Smooth muscle cell (in vitro differentiated cells): ENCODE data around the gene MAB21L4. TPM values are rescaled to one million over a fixed set of nuclear protein-coding genes. Genes with fewer than 3 reads are reported as not detected.

ENCODE experiments used
- DNase-seq: peaks from one replicate; lab custom pipeline; 2025; ENCODE audit not compliant: unreplicated experiment; lab: John Stamatoyannopoulos, UW
- H2AFZ ChIP-seq: fragments of 200-600 bp; sonication (generic); 2 replicates; pipeline ENCODE4 v1.6.0; 2016; ENCODE audit warnings: antibody characterized with exemption, low read depth, mild to moderate bottlenecking
- H3F3A ChIP-seq: fragments of 200-600 bp; sonication (generic); 2 replicates; pipeline ENCODE4 v1.6.0; 2017; ENCODE audit warnings: antibody characterized with exemption, low read depth
- H3K27ac ChIP-seq: fragments of 200-600 bp; sonication (generic); 2 replicates; pipeline ENCODE4 v1.5.1; 2016; ENCODE audit warnings: low read depth, mild to moderate bottlenecking
- H3K27me3 ChIP-seq: fragments of 200-600 bp; sonication (generic); 2 replicates; pipeline ENCODE4 v1.6.1; 2016; ENCODE audit warnings: low read depth, mild to moderate bottlenecking
- H3K36me3 ChIP-seq: fragments of 200-600 bp; sonication (generic); 2 replicates; pipeline ENCODE4 v1.5.1; 2016; ENCODE audit warnings: low read depth
- H3K4me1 ChIP-seq: fragments of 200-600 bp; sonication (generic); 2 replicates; pipeline ENCODE4 v1.5.1; 2016; ENCODE audit warnings: low read depth
- H3K4me2 ChIP-seq: fragments of 200-600 bp; sonication (generic); 2 replicates; pipeline ENCODE4 v1.6.0; 2016; ENCODE audit warnings: mild to moderate bottlenecking
- H3K4me3 ChIP-seq: fragments of 200-600 bp; sonication (generic); 2 replicates; pipeline ENCODE4 v1.5.1; 2016; ENCODE audit warnings: mild to moderate bottlenecking
- H3K79me2 ChIP-seq: fragments of 200-600 bp; sonication (generic); 2 replicates; pipeline ENCODE4 v1.6.0; 2016; ENCODE audit warnings: low read depth, mild to moderate bottlenecking
- H3K9ac ChIP-seq: fragments of 200-600 bp; sonication (generic); 2 replicates; pipeline ENCODE4 v1.6.0; 2016; ENCODE audit warnings: low read depth
- H3K9me3 ChIP-seq: fragments of 200-600 bp; sonication (generic); replicated peaks from 2 replicates; pipeline ENCODE4 v1.5.1; 2016; ENCODE audit warnings: low read depth
- H4K20me1 ChIP-seq: fragments of 200-600 bp; sonication (generic); 2 replicates; pipeline ENCODE4 v1.6.0; 2016; ENCODE audit warnings: low read depth
- CTCF ChIP-seq: fragments of 200-600 bp; sonication (generic); IDR thresholded peaks from 2 replicates; pipeline ENCODE4 v1.5.1; 2017; ENCODE audit warnings: borderline replicate concordance, mild to moderate bottlenecking, antibody characterized with exemption; ENCODE audit not compliant: insufficient read depth, poor library complexity, severe bottlenecking
- WGBS: methylation state at CpG from one replicate; pipeline ENCODE4 v1.1.7; 2016; ENCODE audit warnings: low lambda C conversion rate; 5-methylcytosine and 5-hydroxymethylcytosine counted together
- polyA plus RNA-seq: library from polyadenylated mRNA; unstranded; fragments of >200 nt; fragmentation: Nextera tagmentation; extraction: Ambion mirVana; gene quantifications from 2 replicates; pipeline ENCODE4 v1.2.1, GENCODE V29; 2016
- total RNA-seq: library from RNA; depleted of rRNA; stranded (reverse); fragments of >200 nt; gene quantifications from 2 replicates; pipeline ENCODE4 v1.2.3, GENCODE V29; 2014

MAB21L4 gene
- total and polyA plus RNA-seq, 2 experiments from 2014 or later = 0.53 to 2.2 TPM

DNA sequence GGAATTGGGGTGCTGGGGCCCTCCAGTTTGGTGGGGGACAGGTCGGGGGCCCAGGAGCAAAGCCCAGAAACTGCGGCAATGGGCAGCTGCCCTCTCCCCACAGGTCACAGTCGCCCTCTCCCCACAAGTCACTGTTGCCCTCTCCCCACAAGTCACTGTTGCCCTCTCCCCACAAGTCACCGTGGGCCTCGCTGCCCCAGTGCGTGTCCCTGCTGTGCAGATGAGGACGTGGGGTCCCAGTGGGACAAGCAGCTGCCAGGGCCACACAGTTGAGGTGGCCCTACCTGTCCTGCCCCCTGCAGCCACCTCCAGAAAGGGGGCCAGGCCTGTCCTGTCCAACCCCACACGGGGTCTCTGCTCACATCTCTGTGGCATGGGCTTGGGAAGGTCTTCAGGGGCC, 40.3 kb downstream of the MAB21L4 start:
- DNase-seq = no peak
- H3K9me3 ChIP-seq = no peaks in the 10 kb centered on the region
- WGBS = 95% methylated on average over 8 of the region's 8 CpGs
- H4K20me1 ChIP-seq = no peaks in the 10 kb centered on the region
- no peak for TF ChIP-seq CTCF
- H3K4me2 ChIP-seq = no peak overlapping the region
- H3K4me1 ChIP-seq = no peaks in the 10 kb centered on the region
- H3K27ac ChIP-seq = no peak overlapping the region
- no peaks in the 10 kb centered on the region for H3K36me3 ChIP-seq
- no peaks in the 10 kb centered on the region for H3K79me2 ChIP-seq
- no peak overlapping the region for H2AFZ ChIP-seq
- no peak overlapping the region for H3K4me3 ChIP-seq
- no peak overlapping the region for H3K9ac ChIP-seq
- no peaks in the 10 kb centered on the region for H3F3A ChIP-seq
- no peaks in the 10 kb centered on the region for H3K27me3 ChIP-seq

DNA sequence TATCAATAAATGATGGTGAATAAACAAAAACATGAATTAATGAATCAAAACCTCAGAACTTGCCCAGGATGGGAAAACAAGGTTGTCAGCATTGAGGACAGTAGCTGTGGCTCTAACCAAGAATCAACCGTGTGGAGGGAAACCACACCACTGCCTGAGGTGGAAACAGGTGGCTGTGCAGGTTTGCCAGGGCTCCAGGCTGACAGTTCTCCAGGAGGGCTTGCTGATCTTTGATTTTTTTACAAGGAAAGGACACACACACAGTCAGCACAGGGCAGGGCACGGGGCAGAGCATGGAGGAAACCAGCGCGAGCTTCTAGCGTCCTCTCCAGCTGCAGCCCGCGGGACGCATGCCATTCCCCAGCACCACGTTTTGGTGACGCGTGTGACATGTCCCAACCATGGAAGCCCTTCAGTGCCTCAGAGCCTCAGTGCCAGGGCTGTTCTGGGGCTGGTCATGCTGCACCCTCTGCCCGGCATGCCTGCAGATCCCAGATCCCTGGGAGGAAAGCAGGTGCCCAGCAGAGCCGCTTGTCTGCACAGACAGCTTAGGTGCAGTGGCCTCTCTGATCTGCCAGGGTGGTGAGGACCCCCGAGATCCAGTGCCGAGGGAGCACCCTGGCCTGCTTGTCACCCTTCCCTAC, 43.2 kb downstream of the MAB21L4 start:
- WGBS = 90% methylated on average over 15 of the region's 15 CpGs
- Histone ChIP-seq H3K36me3 (no peaks in the 10 kb centered on the region), H2AFZ (no peak overlapping the region), H4K20me1 (no peaks in the 10 kb centered on the region), H3K9ac (no peak overlapping the region), H3K27me3 (no peaks in the 10 kb centered on the region), H3K4me3 (no peak overlapping the region), H3F3A (no peaks in the 10 kb centered on the region), H3K4me1 (no peaks in the 10 kb centered on the region), H3K4me2 (no peak overlapping the region), H3K79me2 (no peaks in the 10 kb centered on the region), H3K27ac (no peak overlapping the region), H3K9me3 (no peaks in the 10 kb centered on the region)
- DNase-seq = no peak
- TF ChIP-seq CTCF = no peak

GRCh38 chr2:240851078-240851991, 44.6 kb downstream of the MAB21L4 start:
- H3K27me3 ChIP-seq = no peaks in the 10 kb centered on the region
- TF ChIP-seq CTCF = peak; percentile 96
- no peaks in the 10 kb centered on the region for H3F3A ChIP-seq
- H3K36me3 ChIP-seq = no peaks in the 10 kb centered on the region
- H2AFZ ChIP-seq = no peak overlapping the region
- no peak overlapping the region for H3K9ac ChIP-seq
- 50% methylated on average over 33 of the region's 33 CpGs for WGBS
- H3K4me3 ChIP-seq = no peak overlapping the region
- H3K4me2 ChIP-seq = no peak overlapping the region
- no peaks in the 10 kb centered on the region for H3K79me2 ChIP-seq
- no peaks in the 10 kb centered on the region for H4K20me1 ChIP-seq
- H3K9me3 ChIP-seq = no peaks in the 10 kb centered on the region
- H3K4me1 ChIP-seq = no peaks in the 10 kb centered on the region
- peak; percentile 66 for DNase-seq
- no peak overlapping the region for H3K27ac ChIP-seq

- no peak overlapping the region for H2AFZ ChIP-seq
- TF ChIP-seq CTCF = no peak
- WGBS = 70% methylated on average over 7 of the region's 11 CpGs
Measured at GRCh38 chr2:240850756-240851077, 45.2 kb downstream of the MAB21L4 start.

More at GRCh38 chr2:240850756-240851077, 45.2 kb downstream of the MAB21L4 start:
- H3K4me2 ChIP-seq = no peak overlapping the region
- no peak overlapping the region for H3K9ac ChIP-seq
- no peaks in the 10 kb centered on the region for H3K9me3 ChIP-seq
- DNase-seq = no peak
- H3K4me1 ChIP-seq = no peaks in the 10 kb centered on the region
- no peaks in the 10 kb centered on the region for H3K27me3 ChIP-seq
- H3K4me3 ChIP-seq = no peak overlapping the region
- no peaks in the 10 kb centered on the region for H3F3A ChIP-seq
- no peaks in the 10 kb centered on the region for H3K36me3 ChIP-seq
- no peak overlapping the region for H3K27ac ChIP-seq
- H3K79me2 ChIP-seq = no peaks in the 10 kb centered on the region
- no peaks in the 10 kb centered on the region for H4K20me1 ChIP-seq
